Nephron progenitor cell (in vitro differentiated cells): Measurements from ENCODE around the gene CEACAM1.

Source experiments
- DNase-seq: peaks from one replicate; pipeline ENCODE4 v3.0.0; 2021
- H3K27ac Mint-ChIP-seq: 2 replicates; pipeline ENCODE4 v1.8.0; 2021; ENCODE audit warnings: mild to moderate bottlenecking, moderate library complexity, mixed read lengths
- H3K27me3 Mint-ChIP-seq: 2 replicates; pipeline ENCODE4 v1.8.0; 2021; ENCODE audit warnings: mild to moderate bottlenecking, low read depth, mixed read lengths; ENCODE audit not compliant: poor library complexity
- H3K36me3 Mint-ChIP-seq: 2 replicates; pipeline ENCODE4 v1.8.0; 2021; ENCODE audit warnings: low read depth, mixed read lengths
- H3K4me1 Mint-ChIP-seq: 2 replicates; pipeline ENCODE4 v1.8.0; 2021; ENCODE audit warnings: mixed read lengths
- H3K4me3 Mint-ChIP-seq: 2 replicates; pipeline ENCODE4 v1.8.0; 2021; ENCODE audit warnings: mild to moderate bottlenecking, moderate library complexity, mixed read lengths
- H3K9me3 Mint-ChIP-seq: 2 replicates; pipeline ENCODE4 v1.8.0; 2021; ENCODE audit warnings: mild to moderate bottlenecking, moderate library complexity, mixed read lengths
- CTCF ChIP-seq: fragments of 200-600 bp; sonication (generic); IDR thresholded peaks from 2 replicates; pipeline ENCODE4 v1.5.0; 2021; ENCODE audit warnings: antibody characterized with exemption

The CEACAM1 gene

GRCh38 chr19:42528354-42529247 is at the start of gene CEACAM1:
CEACAM1 (minus strand) TSS chr19:42528481; CDS start chr19:42528374, 107 bp downstream.
- no peak for TF ChIP-seq CTCF
- H3K4me1 Mint-ChIP-seq = peaks cover 7% of the 10 kb centered on the region
- DNase-seq = no peak

GRCh38 chr19:42577016-42577415 is 48.7 kb upstream of the CEACAM1 start:
- Mint-ChIP-seq H3K4me1 (no peaks in the 10 kb centered on the region), H3K27me3 (peaks cover 6% of the 10 kb centered on the region), H3K27ac (no peak overlapping the region), H3K36me3 (no peaks in the 10 kb centered on the region), H3K4me3 (no peak overlapping the region), H3K9me3 (no peaks in the 10 kb centered on the region)
- no peak for DNase-seq
- TF ChIP-seq CTCF = no peak

More at GRCh38 chr19:42528354-42529247, at the start of gene CEACAM1:
- H3K27me3 Mint-ChIP-seq = peaks cover 3% of the 10 kb centered on the region
- H3K9me3 Mint-ChIP-seq = no peaks in the 10 kb centered on the region
- H3K27ac Mint-ChIP-seq = peak within 1 kb of the TSS; percentile 38
- H3K4me3 Mint-ChIP-seq = no peak within 1 kb of the TSS
- no peaks in the 10 kb centered on the region for H3K36me3 Mint-ChIP-seq

- TF ChIP-seq CTCF = no peak
- DNase-seq = no peak
- no peak overlapping the region for H3K4me3 Mint-ChIP-seq
- H3K27me3 Mint-ChIP-seq = peaks cover 6% of the 10 kb centered on the region
- H3K9me3 Mint-ChIP-seq = no peaks in the 10 kb centered on the region
- H3K4me1 Mint-ChIP-seq = no peaks in the 10 kb centered on the region
- no peaks in the 10 kb centered on the region for H3K36me3 Mint-ChIP-seq
- no peak overlapping the region for H3K27ac Mint-ChIP-seq
These were observed 48.0 kb upstream of the CEACAM1 start for GRCh38 chr19:42576241-42576640.

GRCh38 chr19:42573642-42574041 is 45.4 kb upstream of the CEACAM1 start:
- H3K9me3 Mint-ChIP-seq = no peaks in the 10 kb centered on the region

GRCh38 chr19:42571116-42571515 is 42.8 kb upstream of the CEACAM1 start:
- Mint-ChIP-seq H3K27me3 (peaks cover 34% of the 10 kb centered on the region), H3K27ac (no peak overlapping the region), H3K36me3 (no peaks in the 10 kb centered on the region), H3K9me3 (no peaks in the 10 kb centered on the region), H3K4me1 (no peaks in the 10 kb centered on the region), H3K4me3 (no peak overlapping the region)
- DNase-seq = no peak
- TF ChIP-seq CTCF = no peak

More at GRCh38 chr19:42573642-42574041, 45.4 kb upstream of the CEACAM1 start:
- Mint-ChIP-seq H3K27ac (no peak overlapping the region), H3K36me3 (no peaks in the 10 kb centered on the region), H3K27me3 (peaks cover 15% of the 10 kb centered on the region), H3K4me1 (no peaks in the 10 kb centered on the region), H3K4me3 (no peak overlapping the region)
- TF ChIP-seq CTCF = no peak
- no peak for DNase-seq

- Mint-ChIP-seq H3K4me3 (no peak overlapping the region), H3K36me3 (no peaks in the 10 kb centered on the region), H3K4me1 (no peaks in the 10 kb centered on the region), H3K27ac (no peak overlapping the region), H3K9me3 (no peaks in the 10 kb centered on the region), H3K27me3 (peaks cover 43% of the 10 kb centered on the region)
- no peak for TF ChIP-seq CTCF
- DNase-seq = no peak
These were observed 40.9 kb upstream of the CEACAM1 start for GRCh38 chr19:42569193-42569592.
